DOHH2 (cell line): Measurements from ENCODE around the gene SUGT1.

Source experiments
- EZH2phosphoT487 ChIP-seq: fragments of 200-600 bp; sonication (generic); IDR thresholded peaks from 2 replicates; pipeline ENCODE4 v1.6.1; 2017; ENCODE audit warnings: borderline replicate concordance, mild to moderate bottlenecking, antibody characterized with exemption, low read length, moderate library complexity, mixed read lengths
- TF ChIP-seq, protein P1 (sequence below): fragments of 200-600 bp; sonication (generic); IDR thresholded peaks from one replicate; pipeline ENCODE4 v1.5.1; 2014; ENCODE audit warnings: antibody characterized with exemption, mild to moderate bottlenecking, low read depth, low read length; ENCODE audit not compliant: poor library complexity, severe bottlenecking

DNA sequence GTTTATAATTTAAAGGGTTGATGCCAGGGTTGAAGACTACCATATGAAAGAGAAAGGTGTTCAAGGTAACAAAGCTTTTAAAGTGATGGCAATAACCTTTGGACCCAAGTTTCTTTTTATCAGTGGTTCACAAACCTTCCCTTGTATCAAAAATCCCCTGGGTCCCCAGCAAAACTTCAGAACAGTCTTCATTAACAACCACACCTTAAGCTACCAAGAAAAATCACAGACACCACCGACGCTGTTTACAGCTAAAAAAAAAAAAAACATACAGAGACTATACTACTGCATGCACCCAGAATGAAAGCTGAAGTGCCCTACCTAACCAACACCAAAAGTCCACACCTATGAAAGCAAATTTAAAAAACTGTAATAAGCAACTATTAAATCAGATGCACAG, 73.6 kb downstream of the SUGT1 start:
- TF ChIP-seq, protein P1, sequence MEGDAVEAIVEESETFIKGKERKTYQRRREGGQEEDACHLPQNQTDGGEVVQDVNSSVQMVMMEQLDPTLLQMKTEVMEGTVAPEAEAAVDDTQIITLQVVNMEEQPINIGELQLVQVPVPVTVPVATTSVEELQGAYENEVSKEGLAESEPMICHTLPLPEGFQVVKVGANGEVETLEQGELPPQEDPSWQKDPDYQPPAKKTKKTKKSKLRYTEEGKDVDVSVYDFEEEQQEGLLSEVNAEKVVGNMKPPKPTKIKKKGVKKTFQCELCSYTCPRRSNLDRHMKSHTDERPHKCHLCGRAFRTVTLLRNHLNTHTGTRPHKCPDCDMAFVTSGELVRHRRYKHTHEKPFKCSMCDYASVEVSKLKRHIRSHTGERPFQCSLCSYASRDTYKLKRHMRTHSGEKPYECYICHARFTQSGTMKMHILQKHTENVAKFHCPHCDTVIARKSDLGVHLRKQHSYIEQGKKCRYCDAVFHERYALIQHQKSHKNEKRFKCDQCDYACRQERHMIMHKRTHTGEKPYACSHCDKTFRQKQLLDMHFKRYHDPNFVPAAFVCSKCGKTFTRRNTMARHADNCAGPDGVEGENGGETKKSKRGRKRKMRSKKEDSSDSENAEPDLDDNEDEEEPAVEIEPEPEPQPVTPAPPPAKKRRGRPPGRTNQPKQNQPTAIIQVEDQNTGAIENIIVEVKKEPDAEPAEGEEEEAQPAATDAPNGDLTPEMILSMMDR = no peak
- no peak for TF ChIP-seq EZH2phosphoT487
